GM21423 (cell line): ENCODE data around the gene AMBRA1.
A peak's percentile ranks its signal among the peaks of the same experiment; 100 is the strongest.

Source experiments
- ATAC-seq: cut with Tn5 transposase; IDR thresholded peaks from one replicate; pipeline ENCODE4 v1.9.1; 2021; ENCODE audit warnings: mild to moderate bottlenecking, moderate library complexity; ENCODE audit not compliant: unreplicated experiment

Gene AMBRA1

DNA sequence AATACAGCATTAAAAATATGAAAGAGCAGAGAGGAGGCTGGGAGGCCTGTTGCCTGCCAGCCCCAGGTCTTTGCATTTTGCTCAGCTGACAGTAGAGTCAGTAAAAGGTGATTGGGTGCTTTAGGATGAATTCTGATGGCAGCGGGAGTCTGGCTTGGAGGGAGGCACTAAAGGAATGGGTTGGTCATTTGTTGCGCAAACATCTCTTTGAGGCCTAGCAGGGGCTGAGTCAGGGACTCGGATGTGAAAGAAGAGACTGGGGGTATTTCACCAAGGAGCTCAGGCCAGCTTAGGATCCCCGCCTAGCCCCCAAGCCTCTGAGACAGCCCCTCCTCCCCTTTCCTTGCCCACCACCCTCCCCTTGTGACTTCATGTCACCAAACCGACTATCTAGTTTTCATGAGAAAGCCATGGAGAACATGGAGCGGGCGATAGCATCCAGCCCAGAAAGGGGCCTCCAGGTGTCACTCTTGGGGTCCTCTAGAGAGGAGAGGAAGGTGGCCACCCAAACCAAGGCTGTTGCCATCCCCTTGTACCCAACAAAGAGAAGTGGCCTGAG lies 236.8 kb downstream of the AMBRA1 start:
- ATAC-seq: no peak

DNA sequence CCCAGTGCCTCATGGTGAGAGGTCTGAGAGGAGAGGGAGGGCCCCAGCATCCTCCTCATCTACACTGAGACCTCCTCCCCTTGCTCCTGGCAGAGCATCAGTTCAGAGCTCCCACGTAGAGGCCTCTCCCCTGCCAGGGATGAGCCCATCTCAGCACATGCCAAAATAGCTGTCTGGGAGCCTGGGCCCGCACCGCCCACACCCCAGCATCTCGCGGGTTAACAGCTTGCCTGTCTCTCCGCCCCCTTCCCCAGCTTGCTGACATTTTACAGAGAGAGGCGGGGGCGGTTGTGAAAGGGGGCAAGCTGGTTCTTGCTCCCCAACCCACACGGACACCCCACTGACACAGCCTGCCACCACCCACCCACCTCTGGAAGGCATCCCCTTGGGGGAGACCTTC lies 240.1 kb downstream of the AMBRA1 start:
- no peak for ATAC-seq

DNA sequence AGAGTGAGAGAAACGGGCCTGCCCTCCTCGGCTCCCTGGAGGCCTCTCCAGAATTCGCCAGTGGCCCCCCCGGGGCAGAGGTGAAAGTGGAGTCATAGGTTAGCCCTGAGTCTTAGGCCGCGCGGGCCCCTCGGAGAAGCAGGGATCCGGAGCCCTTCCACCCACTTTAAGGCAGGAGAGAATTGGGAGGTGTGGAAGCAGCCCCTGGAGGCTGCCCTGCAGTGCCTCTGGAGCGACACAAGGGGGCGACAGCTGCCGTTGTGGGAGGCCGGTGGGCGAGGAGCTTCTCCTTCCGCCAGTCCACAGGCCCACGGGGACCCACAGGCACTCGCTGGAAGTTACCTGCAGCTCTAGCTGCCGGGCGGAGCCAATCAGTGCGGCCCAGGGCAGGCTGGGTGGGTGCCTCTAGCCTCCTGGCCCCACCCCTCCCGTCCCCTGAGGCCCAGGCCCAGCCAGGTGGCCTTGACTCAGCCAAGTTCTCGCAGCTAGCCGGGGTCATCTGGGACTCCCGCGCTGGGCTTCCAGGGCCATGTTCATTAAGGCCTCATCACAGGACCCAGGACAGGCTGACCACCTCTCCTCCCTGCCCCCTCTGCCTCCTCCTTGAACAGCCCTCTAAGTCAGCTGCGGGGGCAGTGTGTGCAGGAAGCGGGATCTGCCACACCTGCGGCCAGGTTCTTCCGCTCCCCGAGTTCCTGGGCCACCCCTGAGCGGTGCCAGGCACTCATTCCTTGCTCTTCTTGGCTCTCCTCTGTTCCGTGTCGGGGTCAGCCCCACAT lies 241.6 kb downstream of the AMBRA1 start:
- ATAC-seq: no peak

DNA sequence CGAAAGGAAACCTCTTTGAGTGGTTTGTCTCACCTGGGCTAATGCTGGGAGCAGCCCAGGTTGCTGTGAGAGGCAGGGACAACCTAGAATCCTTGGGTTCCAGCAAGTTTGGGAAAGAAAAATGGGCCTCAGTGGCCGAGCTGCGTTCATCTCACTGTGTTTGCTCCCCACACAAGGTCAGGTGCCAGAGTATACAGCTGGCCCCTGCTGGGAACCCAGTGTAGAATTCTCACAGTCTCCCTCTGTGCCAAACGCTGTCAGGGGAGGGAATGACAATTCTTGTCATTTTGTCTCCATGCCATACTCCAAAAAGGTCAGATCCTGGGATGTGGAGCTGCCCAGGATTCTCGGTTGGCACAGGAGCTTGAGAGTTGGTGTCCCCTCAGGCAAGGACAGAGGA lies 242.2 kb downstream of the AMBRA1 start:
- ATAC-seq: no peak

DNA sequence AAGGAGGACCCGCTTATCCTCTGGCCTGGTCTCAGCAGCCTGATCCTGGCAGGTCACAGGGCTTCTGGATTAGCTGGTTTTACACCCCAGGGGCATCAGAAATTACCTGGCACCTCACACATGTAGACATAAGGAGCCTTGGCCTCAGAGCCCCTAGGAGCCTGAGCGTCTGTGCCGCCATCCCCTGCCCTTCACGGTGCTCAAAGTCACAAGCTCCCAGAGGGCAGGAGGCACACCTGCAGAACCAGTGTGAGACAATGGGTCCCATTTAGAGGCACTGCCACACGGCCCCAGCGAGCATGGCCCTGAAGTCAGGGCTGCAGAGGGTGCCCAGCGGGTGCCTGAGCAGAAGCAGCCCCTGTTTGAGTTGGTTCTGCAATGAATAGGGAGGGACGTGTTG lies 242.7 kb downstream of the AMBRA1 start:
- ATAC-seq: no peak

DNA sequence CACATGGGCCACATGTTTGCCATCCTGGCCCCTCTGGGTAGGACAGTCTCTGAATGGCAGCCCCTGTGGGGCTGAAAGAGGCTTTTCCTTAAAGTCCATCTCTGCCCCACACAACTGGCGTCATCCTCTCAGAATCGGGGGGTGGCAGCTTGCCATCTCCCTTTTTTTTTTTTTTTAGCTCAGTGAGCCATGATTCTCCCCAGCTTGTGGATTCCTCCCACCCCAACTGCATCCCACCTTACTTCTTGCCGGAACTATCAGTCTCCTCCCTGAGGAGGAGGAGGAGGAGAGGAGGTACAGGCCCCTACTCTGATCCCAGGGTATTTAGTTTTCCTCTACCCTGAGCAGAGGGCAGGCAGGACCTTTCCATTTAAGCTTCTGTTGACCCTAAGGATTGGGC lies 243.1 kb downstream of the AMBRA1 start:
- no peak for ATAC-seq

DNA sequence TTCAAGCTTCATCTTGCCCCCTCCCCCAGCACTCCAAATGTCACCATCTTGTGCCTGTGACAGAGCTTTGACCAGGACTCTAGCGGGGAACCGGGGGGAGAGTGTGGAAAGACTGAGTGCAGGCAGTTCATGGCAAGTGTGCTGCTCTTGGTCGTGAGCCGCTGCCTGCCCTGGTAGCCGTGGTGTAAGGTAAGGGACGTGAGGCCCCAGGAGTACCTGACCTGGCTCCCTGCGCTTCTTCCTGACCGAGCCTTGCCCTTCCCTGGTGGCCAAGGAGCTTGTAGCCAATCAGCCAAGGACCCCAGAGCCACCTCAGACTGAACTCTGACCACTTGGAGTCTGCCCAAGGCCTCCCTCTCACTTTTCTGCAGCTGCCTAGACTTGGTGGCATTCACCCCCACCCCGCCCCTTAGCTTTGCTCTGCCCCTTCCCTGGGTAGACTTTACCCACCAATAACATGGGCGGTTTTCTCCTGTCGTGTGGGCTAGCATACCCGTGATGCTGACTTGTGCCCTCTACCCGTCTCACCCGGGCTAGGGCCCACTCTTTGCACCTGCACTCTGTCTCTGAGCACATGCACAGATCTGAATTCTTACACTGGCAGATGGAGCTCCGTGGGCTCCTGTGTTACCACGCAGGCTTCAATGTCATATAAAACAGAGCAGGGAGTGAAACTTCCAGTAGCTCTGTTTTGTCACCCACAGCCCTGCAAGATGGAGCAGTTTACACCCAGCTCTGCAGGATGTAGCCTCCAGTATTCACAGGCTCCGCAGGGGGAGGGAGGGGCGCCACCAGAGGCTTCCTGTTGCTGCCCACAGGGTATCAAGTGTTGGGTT lies 245.0 kb downstream of the AMBRA1 start:
- no peak for ATAC-seq

DNA sequence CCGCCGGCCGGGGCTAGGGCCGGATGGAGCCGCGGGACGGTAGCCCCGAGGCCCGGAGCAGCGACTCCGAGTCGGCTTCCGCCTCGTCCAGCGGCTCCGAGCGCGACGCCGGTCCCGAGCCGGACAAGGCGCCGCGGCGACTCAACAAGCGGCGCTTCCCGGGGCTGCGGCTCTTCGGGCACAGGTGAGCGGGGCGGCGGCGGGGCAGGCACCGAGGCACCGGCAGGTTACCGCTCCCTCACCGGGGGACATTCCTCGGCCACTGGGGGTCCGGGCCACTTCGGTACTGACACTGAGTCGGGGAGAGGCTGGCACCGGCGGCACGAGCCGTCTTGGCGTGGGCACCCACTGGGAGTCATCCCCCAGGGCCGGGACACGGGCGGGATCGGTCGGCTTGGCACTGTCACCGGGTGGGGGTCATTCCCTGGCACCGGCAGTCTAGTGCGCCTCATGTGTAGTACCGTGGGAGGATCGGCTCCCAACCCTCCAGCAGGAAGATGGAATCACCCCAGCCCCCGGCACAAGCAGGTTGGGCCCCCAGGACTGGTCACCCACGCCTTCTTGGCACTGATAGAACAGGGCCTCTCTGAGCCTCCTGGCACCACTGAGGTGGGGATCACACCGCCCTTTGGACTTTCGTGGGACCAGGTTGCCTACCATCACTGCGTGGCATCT lies 246.0 kb downstream of the AMBRA1 start:
- ATAC-seq: peak; percentile 0

DNA sequence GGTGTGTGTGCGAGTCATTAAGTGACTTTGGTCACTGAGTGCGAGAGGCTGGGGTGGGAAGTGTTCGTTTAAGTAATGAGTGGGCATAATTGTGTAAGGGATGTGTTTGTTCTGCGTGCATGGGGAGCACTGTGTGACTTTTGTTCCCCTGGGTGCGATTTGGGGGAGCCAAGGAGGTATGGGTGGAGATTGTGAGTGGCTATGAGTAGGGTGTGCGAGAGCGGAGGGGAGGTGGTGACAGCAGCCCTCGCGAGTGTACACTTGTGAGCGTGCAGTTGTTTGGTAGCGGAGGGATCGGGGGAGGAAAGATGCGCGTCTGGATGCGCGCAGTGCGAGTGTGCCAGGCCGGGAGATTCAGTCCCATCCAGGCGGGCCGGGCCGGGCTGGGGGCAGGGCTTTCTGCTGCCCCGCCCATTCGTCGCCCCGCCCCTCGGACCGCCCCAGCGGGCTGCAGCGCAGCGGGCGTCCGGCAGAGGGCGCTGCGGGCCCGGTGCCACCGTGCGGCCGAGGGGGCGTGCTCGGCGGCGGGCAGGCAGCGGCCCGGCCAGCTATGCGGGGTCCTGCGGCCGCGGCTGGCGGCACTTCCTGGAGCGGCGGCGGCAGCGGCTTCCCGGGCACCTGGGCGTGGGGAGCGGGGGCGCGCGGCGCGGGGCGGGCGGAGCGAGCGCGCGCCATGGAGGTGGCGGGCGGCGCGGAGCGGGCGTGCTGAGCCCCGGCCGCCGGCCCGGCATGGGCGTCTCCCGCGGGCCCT lies 246.8 kb downstream of the AMBRA1 start, which contains the start of gene DGKZ:
Gene DGKZ, plus strand, starts transcription at position 578 of the 751 bp plus-strand sequence. CDS start 197 bp downstream, outside the sequence.
- peak; percentile 54 for ATAC-seq
